ENCODE results near the gene RAP1GAP.
"Not testable (repeated sequence)": the region's sequence is repeated elsewhere in the genome, so short reads cannot be mapped to it uniquely, and the experiment has no call there.

Gene RAP1GAP

GRCh38 chr1:21568006-21568746 is 101.0 kb downstream of the RAP1GAP start:
- DNase-seq: no peak

DNA sequence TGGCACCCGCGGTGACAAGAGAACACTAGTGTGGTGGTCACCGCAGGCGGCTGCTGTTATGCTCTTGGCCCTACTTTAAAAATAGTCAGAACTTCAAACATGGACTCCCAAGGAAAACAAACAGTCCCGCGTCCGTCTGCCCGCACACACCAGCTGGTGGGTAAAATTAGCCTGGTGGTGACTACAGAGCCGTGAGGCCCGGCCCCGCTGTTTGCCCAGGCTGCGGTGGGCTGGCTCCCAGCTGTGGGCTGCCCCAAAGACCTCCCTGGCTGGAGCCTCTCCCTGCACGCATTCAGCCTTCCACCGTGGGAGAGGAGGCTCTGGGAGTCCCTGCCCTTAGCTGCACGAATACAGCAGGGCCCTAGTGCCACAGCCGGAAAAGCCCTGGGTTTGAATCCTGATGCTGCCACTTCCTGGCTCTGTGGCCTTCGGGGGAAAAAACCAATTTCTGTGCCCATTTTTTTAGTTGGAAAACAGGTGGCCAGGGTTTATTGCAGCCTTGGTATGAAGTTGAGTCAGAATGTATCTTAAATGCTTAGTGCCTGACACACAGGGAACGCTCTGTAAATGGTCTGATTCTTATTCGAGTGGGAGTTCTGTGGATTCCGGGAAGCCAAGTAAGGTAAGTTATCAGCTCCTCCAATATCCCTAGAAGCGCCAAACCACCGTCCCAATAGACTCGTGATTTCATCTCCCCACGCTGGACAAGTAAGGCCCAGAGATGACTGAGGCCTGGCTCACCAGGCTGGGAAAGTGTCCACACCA is 101.7 kb downstream of the RAP1GAP start:
- DNase-seq: no peak

DNA sequence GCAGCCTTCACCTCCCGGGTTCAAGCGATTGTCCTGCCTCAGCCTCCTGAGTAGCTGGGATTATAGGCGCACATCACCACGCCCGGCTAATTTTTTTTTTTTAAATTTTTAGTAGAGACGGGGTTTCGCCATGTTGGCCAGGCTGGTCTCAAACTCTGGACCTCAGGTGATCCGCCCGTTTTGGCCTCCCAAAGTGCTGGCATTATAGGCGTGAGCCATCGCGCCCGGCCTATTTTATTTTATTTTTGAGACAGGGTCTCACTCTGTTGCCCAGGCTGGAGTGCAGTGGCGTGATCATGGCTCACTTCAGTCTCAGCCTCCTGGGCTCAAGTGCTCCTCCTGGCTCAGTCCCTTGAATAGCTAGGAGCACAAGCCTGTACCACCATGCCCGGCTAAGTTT is 102.8 kb downstream of the RAP1GAP start:
- DNase-seq: not testable (repeated sequence)

DNA sequence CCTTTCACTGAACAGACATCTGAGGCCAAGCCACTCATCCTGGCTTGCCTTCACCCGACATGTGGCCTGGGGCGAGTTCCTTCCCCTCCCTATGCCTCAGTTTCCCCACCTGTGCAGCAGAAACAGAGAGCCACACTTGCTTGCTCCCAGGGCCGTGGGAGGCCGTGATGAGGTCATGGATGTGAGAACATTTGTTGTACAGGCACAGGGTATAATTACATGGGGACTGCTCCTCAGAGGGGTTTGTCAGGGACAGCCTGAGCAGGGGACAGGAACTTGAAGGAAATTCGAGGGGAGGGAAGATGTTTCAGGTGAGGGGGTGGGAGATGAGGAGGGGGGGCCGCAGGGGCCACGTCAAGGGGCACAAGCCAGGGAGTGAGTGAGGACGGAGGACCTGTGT is 103.9 kb downstream of the RAP1GAP start:
- DNase-seq: no peak

DNA sequence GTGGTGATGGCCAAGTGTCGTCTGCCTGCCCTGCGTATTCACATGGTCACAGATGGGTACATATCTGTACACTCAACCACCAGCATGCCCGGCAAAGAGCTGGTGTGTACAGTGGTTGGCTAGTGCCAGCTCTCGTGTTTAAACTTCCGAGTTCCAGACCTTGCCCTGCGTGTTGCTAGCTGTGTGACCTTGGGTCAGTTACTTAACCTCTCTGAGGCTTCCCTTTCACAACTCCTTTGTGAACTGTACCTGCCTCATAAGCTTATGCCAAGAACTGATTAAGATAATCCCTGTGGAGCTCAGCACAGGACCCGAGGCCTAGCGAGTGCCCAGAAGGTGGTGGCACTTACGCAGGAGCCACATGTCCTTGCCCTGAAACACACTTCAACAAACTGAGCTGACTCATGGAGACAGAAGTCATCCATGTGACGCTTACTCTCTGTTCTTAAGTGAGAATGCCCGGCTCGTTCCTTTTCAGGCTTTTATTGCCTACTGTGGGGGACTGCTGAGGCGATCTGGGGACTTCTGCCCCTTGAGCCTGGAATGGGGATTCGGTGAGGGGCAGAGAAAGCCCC is 104.5 kb downstream of the RAP1GAP start:
- no peak for DNase-seq

DNA sequence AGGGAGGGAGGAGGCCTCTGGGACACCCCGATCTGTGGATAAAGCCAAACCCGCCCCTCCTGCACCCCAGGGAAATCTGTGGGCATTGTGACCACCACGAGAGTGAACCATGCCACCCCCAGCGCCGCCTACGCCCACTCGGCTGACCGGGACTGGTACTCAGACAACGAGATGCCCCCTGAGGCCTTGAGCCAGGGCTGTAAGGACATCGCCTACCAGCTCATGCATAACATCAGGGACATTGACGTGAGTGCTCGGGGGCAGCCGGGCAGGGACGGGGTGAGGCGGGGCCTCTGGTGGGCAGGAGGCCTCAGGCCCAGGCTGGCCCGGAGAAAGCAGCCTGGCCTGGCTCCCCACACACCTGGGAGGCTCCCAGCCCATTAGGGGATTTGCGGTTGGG is 105.2 kb downstream of the RAP1GAP start:
- DNase-seq: no peak

GRCh38 chr1:21562896-21563295 is 106.3 kb downstream of the RAP1GAP start:
- no peak for DNase-seq

DNA sequence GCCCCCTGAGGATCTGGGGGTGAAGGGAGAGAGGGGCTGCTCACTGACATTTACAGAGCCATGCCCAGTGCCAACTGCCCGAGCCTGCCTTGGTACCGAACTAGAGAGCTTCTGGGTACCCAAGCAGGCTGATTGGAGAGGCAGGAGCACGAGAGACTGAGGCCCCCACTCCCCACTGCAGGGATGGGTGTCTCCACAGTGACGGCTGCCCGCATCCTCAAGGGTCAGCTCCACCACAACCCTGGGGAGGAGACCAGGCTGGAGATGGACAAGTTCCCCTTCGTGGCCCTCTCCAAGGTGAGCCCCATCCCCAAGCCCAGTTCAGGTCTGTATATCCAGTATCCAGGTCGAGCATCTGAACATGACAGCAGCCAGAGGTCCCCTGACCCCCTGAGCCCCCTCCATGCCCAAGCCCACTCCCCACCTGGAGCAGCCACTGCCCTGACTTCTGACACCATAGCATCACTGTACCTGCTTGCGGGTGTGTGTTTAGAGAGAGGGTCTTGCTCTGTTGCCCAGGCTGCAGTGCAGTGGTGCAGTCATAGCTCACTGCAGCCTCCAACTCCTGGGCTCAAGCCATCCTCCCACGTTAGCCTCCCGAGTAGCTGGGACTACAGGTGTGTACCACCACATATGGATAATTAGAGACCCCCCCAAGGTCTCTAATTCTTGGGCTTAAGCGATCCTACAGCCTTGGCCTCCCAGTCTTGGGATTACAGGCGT is 108.1 kb downstream of the RAP1GAP start:
- DNase-seq: no peak

GRCh38 chr1:21559788-21560567 is 109.2 kb downstream of the RAP1GAP start:
- no peak for DNase-seq

DNA sequence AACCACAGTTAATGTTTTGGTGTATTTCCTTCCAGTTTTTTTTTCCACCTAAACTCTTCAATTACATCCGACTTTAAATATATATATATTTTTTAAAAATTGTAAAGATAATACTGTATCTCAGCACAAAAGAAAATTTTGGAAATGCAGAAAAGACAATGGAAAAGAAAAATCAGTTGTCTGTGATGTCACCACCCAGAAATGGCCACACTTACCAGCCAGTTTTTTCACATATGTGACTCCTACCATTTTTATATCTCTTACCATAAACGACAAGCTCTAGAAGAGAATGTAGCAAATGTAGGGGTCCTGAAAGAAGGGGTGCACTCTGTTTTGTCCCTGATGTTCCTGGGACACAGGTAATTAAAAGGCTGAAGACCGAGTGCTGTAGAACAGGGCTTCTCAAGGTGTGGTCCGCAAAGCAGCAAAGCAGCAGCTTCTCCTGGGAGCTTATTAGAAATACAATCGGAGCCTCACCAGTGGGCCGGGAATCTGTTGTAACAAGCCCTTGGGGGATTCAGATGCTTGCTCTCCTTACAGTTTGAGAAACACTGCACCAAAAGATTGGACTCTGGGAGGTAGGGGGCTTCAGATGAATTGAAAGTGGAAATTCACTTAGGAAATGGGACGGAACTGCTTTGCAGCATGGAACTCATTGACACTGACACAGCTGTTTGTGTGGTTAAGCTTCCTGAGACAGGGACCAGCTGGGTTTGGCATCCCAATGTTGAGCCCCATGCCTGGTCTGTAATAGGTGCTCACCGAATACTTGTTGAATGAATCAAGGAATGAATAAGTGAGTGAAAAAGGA is 115.8 kb downstream of the RAP1GAP start:
- no peak for DNase-seq

- no peak for DNase-seq
Measured at GRCh38 chr1:21552715-21553114, 116.4 kb downstream of the RAP1GAP start.

- DNase-seq: no peak
Measured at GRCh38 chr1:21550866-21551475, 118.2 kb downstream of the RAP1GAP start.

- DNase-seq: no peak
Measured at GRCh38 chr1:21550097-21550496, 119.1 kb downstream of the RAP1GAP start.

GRCh38 chr1:21547876-21548275 is 121.3 kb downstream of the RAP1GAP start:
- DNase-seq: no peak

All from T1000 (cell line).